ENCODE data around the gene SYT14. TPM values are rescaled to one million over a fixed set of nuclear protein-coding genes. Genes with fewer than 3 reads are reported as not detected.
"Not testable (repeated sequence)": the region's sequence is repeated elsewhere in the genome, so short reads cannot be mapped to it uniquely, and the experiment has no call there.

The SYT14 gene
- total and polyA plus RNA-seq, 2 of the 4 experiments (the other 2 are of a cell fraction), result 0.14 to 1.3 TPM

GRCh38 chr1:210196266-210196665 lies 258.2 kb downstream of the SYT14 start:
- H2AFZ ChIP-seq (replicated peaks; ENCODE audit: low read length, poor library complexity); H2BK15ac ChIP-seq (ENCODE audit: low read depth, low read length); H3K4me2 ChIP-seq (ENCODE audit: low read depth, low read length); H3K9me3 ChIP-seq (ENCODE audit: control insufficient read depth, insufficient read depth, low read length); H3K79me1 ChIP-seq (ENCODE audit: low read depth in 1 of 2, low read length in 2 of 2); CTCF ChIA-PET; H4K8ac ChIP-seq (ENCODE audit: low read depth in 2 of 2, low read length in 2 of 2); H3K9ac ChIP-seq (ENCODE audit: low read depth, low read length); H3K23ac ChIP-seq (ENCODE audit: low read depth, low read length); DNase-seq; intact Hi-C loops (cut with micrococcal nuclease); H3K36me3 ChIP-seq (ENCODE audit: control insufficient read depth, insufficient read depth, low read length); POLR2A ChIA-PET (ENCODE audit: unreplicated experiment); H4K20me1 ChIP-seq (ENCODE audit: insufficient read depth, low read length); H2AK9ac ChIP-seq (replicated peaks; ENCODE audit: low read depth, low read length, poor library complexity); H3K14ac ChIP-seq (replicated peaks; ENCODE audit: low read depth, low read length); H3K4me3 ChIP-seq (ENCODE audit: insufficient read depth, low read depth, low read length); BruUV-seq (replicated peaks); H3K4ac ChIP-seq (ENCODE audit: low read depth, low read length); H2BK20ac ChIP-seq (ENCODE audit: low read depth, low read length); H4K91ac ChIP-seq (ENCODE audit: insufficient read depth, low read depth, low read length); H3K27ac ChIP-seq (ENCODE audit: insufficient read depth, low read length); H3K4me1 ChIP-seq (ENCODE audit: control insufficient read depth, insufficient read depth, low read length); H3K18ac ChIP-seq (ENCODE audit: low read depth, low read length); dilution Hi-C loops (cut with HindIII; ENCODE audit: low sequenced_read_pairs, unreplicated experiment); H2BK5ac ChIP-seq (ENCODE audit: low read depth, low read length, poor library complexity, severe bottlenecking); H4K5ac ChIP-seq (ENCODE audit: low read depth, low read length); H3K56ac ChIP-seq (ENCODE audit: extremely low read depth, insufficient read depth, low read length); in situ Hi-C loops (cut with MboI; ENCODE audit: low sequenced_read_pairs); H2BK120ac ChIP-seq (ENCODE audit: low read depth, low read length); H2AK5ac ChIP-seq (ENCODE audit: low read depth, low read length); ATAC-seq (ENCODE audit: low read depth); H3K27me3 ChIP-seq (ENCODE audit: control insufficient read depth, insufficient read depth, low read length); H3K9me1 ChIP-seq (ENCODE audit: insufficient read depth, low read length): not testable (repeated sequence)
- no CpG with 5 or more reads among the region's 5 CpGs for WGBS, 2 experiments (ENCODE audit: extremely low coverage in 2 of 2, insufficient read length in 1 of 2)
